ENCODE data around the gene ZFAND4. TPM values are rescaled to one million over a fixed set of nuclear protein-coding genes. Genes with fewer than 3 reads are reported as not detected.
A peak's percentile ranks its signal among the peaks of the same experiment; 100 is the strongest.

Gene ZFAND4
- total and polyA plus RNA-seq, 9 of the 15 experiments (the other 6 are each of a cell fraction or from before 2014, with no cell fraction given) = 0.42 to 3.0 (median 1.5) TPM

- TF ChIP-seq, protein P1, sequence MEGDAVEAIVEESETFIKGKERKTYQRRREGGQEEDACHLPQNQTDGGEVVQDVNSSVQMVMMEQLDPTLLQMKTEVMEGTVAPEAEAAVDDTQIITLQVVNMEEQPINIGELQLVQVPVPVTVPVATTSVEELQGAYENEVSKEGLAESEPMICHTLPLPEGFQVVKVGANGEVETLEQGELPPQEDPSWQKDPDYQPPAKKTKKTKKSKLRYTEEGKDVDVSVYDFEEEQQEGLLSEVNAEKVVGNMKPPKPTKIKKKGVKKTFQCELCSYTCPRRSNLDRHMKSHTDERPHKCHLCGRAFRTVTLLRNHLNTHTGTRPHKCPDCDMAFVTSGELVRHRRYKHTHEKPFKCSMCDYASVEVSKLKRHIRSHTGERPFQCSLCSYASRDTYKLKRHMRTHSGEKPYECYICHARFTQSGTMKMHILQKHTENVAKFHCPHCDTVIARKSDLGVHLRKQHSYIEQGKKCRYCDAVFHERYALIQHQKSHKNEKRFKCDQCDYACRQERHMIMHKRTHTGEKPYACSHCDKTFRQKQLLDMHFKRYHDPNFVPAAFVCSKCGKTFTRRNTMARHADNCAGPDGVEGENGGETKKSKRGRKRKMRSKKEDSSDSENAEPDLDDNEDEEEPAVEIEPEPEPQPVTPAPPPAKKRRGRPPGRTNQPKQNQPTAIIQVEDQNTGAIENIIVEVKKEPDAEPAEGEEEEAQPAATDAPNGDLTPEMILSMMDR (IDR thresholded peaks at IDR 0.05 in 2 of 3, conservative IDR thresholded peaks at IDR 0.05 in 1 of 3; ENCODE audit: insufficient read depth in 2 of 3, low read depth in 1 of 3, low read length in 3 of 3) = peak in 1 of 3 experiments; percentile 16; a peak in 1 of 6 replicates
- TF ChIP-seq SIX5 (IDR thresholded peaks at IDR 0.05; ENCODE audit: borderline replicate concordance in 1 of 2, insufficient read depth in 1 of 2, low read depth in 1 of 2, low read length in 2 of 2) (peak in 1 of 2 experiments; percentile 24; a peak in 2 of 4 replicates), CSDE1 (IDR thresholded peaks at IDR 0.05) (peak in 1 of 2 experiments; percentile 82; a peak in 1 of 4 replicates), MNT (conservative IDR thresholded peaks at IDR 0.05) (peak; percentile 99 to 100), RB1 (IDR thresholded peaks at IDR 0.05; ENCODE audit: low read depth) (peak; percentile 92), SMAD4 (CRISPR knock-in tag; conservative IDR thresholded peaks at IDR 0.05) (peak; percentile 87), CTBP1 (IDR thresholded peaks at IDR 0.05; ENCODE audit: borderline replicate concordance) (peak; percentile 77; the same call in 1 of the 2 replicates), EP300 (IDR thresholded peaks at IDR 0.05; ENCODE audit: low read length) (peak; percentile 61; the same call in 1 of the 2 replicates), ESRRB (CRISPR knock-in tag; IDR thresholded peaks at IDR 0.05; ENCODE audit: borderline replicate concordance) (no peak), NR2C2 (CRISPR knock-in tag; IDR thresholded peaks at IDR 0.05) (0 out of 2 replicates have a peak, but pooled peaks have one; percentile 69), NR2C2 (tag; IDR thresholded peaks at IDR 0.05) (peak; percentile 77)
- TF ChIP-seq, protein P2, sequence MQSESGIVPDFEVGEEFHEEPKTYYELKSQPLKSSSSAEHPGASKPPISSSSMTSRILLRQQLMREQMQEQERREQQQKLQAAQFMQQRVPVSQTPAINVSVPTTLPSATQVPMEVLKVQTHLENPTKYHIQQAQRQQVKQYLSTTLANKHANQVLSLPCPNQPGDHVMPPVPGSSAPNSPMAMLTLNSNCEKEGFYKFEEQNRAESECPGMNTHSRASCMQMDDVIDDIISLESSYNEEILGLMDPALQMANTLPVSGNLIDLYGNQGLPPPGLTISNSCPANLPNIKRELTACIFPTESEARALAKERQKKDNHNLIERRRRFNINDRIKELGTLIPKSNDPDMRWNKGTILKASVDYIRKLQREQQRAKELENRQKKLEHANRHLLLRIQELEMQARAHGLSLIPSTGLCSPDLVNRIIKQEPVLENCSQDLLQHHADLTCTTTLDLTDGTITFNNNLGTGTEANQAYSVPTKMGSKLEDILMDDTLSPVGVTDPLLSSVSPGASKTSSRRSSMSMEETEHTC (IDR thresholded peaks at IDR 0.05) = peak; percentile 90
- TF ChIP-seq, protein P3, sequence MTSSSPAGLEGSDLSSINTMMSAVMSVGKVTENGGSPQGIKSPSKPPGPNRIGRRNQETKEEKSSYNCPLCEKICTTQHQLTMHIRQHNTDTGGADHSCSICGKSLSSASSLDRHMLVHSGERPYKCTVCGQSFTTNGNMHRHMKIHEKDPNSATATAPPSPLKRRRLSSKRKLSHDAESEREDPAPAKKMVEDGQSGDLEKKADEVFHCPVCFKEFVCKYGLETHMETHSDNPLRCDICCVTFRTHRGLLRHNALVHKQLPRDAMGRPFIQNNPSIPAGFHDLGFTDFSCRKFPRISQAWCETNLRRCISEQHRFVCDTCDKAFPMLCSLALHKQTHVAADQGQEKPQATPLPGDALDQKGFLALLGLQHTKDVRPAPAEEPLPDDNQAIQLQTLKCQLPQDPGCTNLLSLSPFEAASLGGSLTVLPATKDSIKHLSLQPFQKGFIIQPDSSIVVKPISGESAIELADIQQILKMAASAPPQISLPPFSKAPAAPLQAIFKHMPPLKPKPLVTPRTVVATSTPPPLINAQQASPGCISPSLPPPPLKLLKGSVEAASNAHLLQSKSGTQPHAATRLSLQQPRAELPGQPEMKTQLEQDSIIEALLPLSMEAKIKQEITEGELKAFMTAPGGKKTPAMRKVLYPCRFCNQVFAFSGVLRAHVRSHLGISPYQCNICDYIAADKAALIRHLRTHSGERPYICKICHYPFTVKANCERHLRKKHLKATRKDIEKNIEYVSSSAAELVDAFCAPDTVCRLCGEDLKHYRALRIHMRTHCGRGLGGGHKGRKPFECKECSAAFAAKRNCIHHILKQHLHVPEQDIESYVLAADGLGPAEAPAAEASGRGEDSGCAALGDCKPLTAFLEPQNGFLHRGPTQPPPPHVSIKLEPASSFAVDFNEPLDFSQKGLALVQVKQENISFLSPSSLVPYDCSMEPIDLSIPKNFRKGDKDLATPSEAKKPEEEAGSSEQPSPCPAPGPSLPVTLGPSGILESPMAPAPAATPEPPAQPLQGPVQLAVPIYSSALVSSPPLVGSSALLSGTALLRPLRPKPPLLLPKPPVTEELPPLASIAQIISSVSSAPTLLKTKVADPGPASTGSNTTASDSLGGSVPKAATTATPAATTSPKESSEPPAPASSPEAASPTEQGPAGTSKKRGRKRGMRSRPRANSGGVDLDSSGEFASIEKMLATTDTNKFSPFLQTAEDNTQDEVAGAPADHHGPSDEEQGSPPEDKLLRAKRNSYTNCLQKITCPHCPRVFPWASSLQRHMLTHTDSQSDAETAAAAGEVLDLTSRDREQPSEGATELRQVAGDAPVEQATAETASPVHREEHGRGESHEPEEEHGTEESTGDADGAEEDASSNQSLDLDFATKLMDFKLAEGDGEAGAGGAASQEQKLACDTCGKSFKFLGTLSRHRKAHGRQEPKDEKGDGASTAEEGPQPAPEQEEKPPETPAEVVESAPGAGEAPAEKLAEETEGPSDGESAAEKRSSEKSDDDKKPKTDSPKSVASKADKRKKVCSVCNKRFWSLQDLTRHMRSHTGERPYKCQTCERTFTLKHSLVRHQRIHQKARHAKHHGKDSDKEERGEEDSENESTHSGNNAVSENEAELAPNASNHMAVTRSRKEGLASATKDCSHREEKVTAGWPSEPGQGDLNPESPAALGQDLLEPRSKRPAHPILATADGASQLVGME (CRISPR knock-in tag; IDR thresholded peaks at IDR 0.05) = peak; percentile 98
Measured at GRCh38 chr10:45594276-45595157, 78.1 kb downstream of the ZFAND4 start (continued).
